Esophagus squamous epithelium (tissue), 4 donors: ENCODE measurements around the gene POTEM.
"Not testable (repeated sequence)": the region's sequence is repeated elsewhere in the genome, so short reads cannot be mapped to it uniquely, and the experiment has no call there.

Experiments
- POLR2A ChIP-seq, 4 donors: fragments of 450-650 bp; IDR thresholded peaks; one replicate each; pipeline ENCODE4 v1.6.1; 2017; ENCODE audit warnings: antibody characterized with exemption in 4 of 4, mild to moderate bottlenecking in 4 of 4, moderate library complexity in 3 of 4
- TF ChIP-seq, protein P1 (sequence below), 6 experiments: fragments of 450-650 bp in 4 of 6; fragments of 200-600 bp in 2 of 6; sonication (generic) in 2 of 6; IDR thresholded peaks; one replicate each; pipeline ENCODE4 v1.5.1; 2016 to 2019; ENCODE audit warnings: antibody characterized with exemption in 6 of 6, mild to moderate bottlenecking in 4 of 6, moderate library complexity in 4 of 6

DNA sequence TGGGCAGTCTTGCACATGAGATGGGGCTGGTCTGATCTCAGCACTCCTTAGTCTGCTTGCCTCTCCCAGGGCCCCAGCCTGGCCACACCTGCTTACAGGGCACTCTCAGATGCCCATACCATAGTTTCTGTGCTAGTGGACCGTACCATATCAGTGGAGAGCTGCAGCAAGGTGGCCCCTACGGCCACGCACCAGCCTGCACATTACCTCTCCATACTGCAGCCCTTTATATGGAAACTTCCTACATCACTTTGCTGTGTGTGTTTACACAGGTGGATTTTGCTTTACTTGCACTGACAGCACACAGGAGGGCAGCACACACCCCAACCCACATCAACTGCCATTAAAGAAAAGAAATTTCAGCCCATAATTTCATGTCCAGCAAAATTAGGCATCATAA is 35.3 kb downstream of the POTEM start:
- TF ChIP-seq, protein P1, sequence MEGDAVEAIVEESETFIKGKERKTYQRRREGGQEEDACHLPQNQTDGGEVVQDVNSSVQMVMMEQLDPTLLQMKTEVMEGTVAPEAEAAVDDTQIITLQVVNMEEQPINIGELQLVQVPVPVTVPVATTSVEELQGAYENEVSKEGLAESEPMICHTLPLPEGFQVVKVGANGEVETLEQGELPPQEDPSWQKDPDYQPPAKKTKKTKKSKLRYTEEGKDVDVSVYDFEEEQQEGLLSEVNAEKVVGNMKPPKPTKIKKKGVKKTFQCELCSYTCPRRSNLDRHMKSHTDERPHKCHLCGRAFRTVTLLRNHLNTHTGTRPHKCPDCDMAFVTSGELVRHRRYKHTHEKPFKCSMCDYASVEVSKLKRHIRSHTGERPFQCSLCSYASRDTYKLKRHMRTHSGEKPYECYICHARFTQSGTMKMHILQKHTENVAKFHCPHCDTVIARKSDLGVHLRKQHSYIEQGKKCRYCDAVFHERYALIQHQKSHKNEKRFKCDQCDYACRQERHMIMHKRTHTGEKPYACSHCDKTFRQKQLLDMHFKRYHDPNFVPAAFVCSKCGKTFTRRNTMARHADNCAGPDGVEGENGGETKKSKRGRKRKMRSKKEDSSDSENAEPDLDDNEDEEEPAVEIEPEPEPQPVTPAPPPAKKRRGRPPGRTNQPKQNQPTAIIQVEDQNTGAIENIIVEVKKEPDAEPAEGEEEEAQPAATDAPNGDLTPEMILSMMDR (IDR thresholded peaks at IDR 0.05), result not testable (repeated sequence)
- TF ChIP-seq POLR2A (IDR thresholded peaks at IDR 0.05), result not testable (repeated sequence)
